K562 (cell line): Measurements from ENCODE around the gene NMT1. TPM values are rescaled to one million over a fixed set of nuclear protein-coding genes. Genes with fewer than 3 reads are reported as not detected.

ENCODE experiments used
- ASH1L ChIP-seq: fragments of 450-650 bp; IDR thresholded peaks from 2 replicates; pipeline ENCODE4 v1.6.1; 2018; ENCODE audit warnings: borderline replicate concordance, mild to moderate bottlenecking, low read depth; ENCODE audit not compliant: partially characterized antibody
- C11orf30 ChIP-seq: fragments of 450-650 bp; IDR thresholded peaks from 2 replicates; pipeline ENCODE4 v1.6.1; 2016; ENCODE audit warnings: low read depth, mild to moderate bottlenecking
- HNRNPLL ChIP-seq: fragments of 200-400 bp; formaldehyde crosslinking; IDR thresholded peaks from 2 replicates; pipeline ENCODE4 v1.6.1; 2017; ENCODE audit warnings: low read length, low read depth, mild to moderate bottlenecking; ENCODE audit not compliant: poor library complexity, severe bottlenecking
- JUN ChIP-seq, 2 experiments: sonication (generic) in 1 of 2; formaldehyde crosslinking in 1 of 2; IDR thresholded peaks; 2 replicates each; pipeline versions ENCODE4 v1.6.1 to v1.8.0; 2012 to 2022; ENCODE audit warnings: borderline replicate concordance in 2 of 2, mild to moderate bottlenecking in 2 of 2, improper control_type of control experiment in 1 of 2, low read depth in 1 of 2, low read length in 1 of 2, missing genetic modification reagents in 1 of 2
- KDM2B ChIP-seq: fragments of 250-450 bp; sonication (Bioruptor Pico); IDR thresholded peaks from 2 replicates; pipeline ENCODE4 v1.8.0; 2021; ENCODE audit warnings: mild to moderate bottlenecking, moderate library complexity
- MECOM ChIP-seq: fragments of 250-450 bp; sonication (Bioruptor Pico); IDR thresholded peaks from 2 replicates; pipeline ENCODE4 v1.8.0; 2022; ENCODE audit warnings: inconsistent platforms
- MTF1 ChIP-seq: fragments of 250-450 bp; sonication (Bioruptor Pico); IDR thresholded peaks from 2 replicates; pipeline ENCODE4 v1.9.0; 2021; ENCODE audit warnings: moderate library complexity, mild to moderate bottlenecking, inconsistent platforms, borderline replicate concordance
- RCOR1 ChIP-seq, 2 experiments: IDR thresholded peaks; 2 replicates each; pipeline ENCODE4 v1.6.1; 2012; ENCODE audit warnings: low read depth in 2 of 2, low read length in 2 of 2, borderline replicate concordance in 1 of 2, improper control_type of control experiment in 1 of 2
- SNRNP70 ChIP-seq: fragments of 200-400 bp; formaldehyde crosslinking; optimal IDR thresholded peaks from 2 replicates; pipeline ENCODE3; 2017; ENCODE audit warnings: low read depth, low read length
- TAF15 ChIP-seq: fragments of 200-400 bp; formaldehyde crosslinking; IDR thresholded peaks from 2 replicates; pipeline ENCODE4 v1.6.1; 2017; ENCODE audit warnings: mild to moderate bottlenecking, low read depth, low read length, moderate library complexity
- TAF7 ChIP-seq: fragments of 450-650 bp; IDR thresholded peaks from 2 replicates; pipeline ENCODE4 v1.6.1; 2016; ENCODE audit warnings: missing genetic modification characterization, missing compliant biosample characterization
- ZNF121 ChIP-seq: sonication (generic); formaldehyde crosslinking; conservative IDR thresholded peaks from 2 replicates; pipeline ENCODE4 v1.8.0; 2022; ENCODE audit warnings: missing genetic modification reagents
- ZNF384 ChIP-seq: IDR thresholded peaks from 2 replicates; pipeline ENCODE4 v1.6.1; 2012; ENCODE audit warnings: low read depth, low read length, improper control_type of control experiment
- ZSCAN32 ChIP-seq: fragments of 450-650 bp; formaldehyde crosslinking; IDR thresholded peaks from 2 replicates; pipeline ENCODE4 v1.4.0; 2020; ENCODE audit warnings: mild to moderate bottlenecking, moderate library complexity
- polyA plus RNA-seq, 8 experiments: library from polyadenylated mRNA; depleted of rRNA in 4 of 8; stranded (reverse) in 5 of 8; unstranded in 3 of 8; fragments of >200 nt; fragmentation: Nextera tagmentation in 2 of 8; fragmentation: Illumina TruSeq in 1 of 8; extraction: Ambion mirVana in 2 of 8; extraction: Trizol in 1 of 8; gene quantifications; 2 replicates each; pipeline versions ENCODE4 v1.2.1 to v1.2.3, GENCODE V29; 2011 to 2014; ENCODE audit warnings: inconsistent platforms in 1 of 8, missing spikeins in 1 of 8
- total RNA-seq, 7 experiments: library from RNA; depleted of rRNA in 6 of 7; stranded (reverse); fragments of >200 nt in 6 of 7; fragmentation: Illumina TruSeq in 2 of 7; extraction: Trizol in 2 of 7; gene quantifications; 2 replicates each; pipeline versions ENCODE4 v1.2.1 to v1.2.3, GENCODE V29; 2011 to 2021; ENCODE audit warnings: low replicate concordance in 1 of 7
- TF ChIP-seq, protein P1 (sequence below): fragments of 450-650 bp; IDR thresholded peaks from 2 replicates; pipeline ENCODE4 v1.6.1; 2017; ENCODE audit warnings: antibody characterized with exemption, mild to moderate bottlenecking
- TF ChIP-seq, protein P2 (sequence below): fragments of 450-650 bp; IDR thresholded peaks from one replicate; pipeline ENCODE4 v1.6.1; 2018; ENCODE audit warnings: mild to moderate bottlenecking, moderate library complexity; ENCODE audit not compliant: partially characterized antibody

The NMT1 gene
- total and polyA plus RNA-seq, 9 of the 15 experiments (the other 6 are each of a cell fraction or from before 2014, with no cell fraction given): 86.7 to 569 (median 213) TPM

- TF ChIP-seq C11orf30 (0 out of 2 replicates have a peak, but pooled peaks have one; percentile 17), RCOR1 (IDR thresholded peaks at IDR 0.05; ENCODE audit: borderline replicate concordance in 1 of 2, low read depth in 2 of 2, low read length in 2 of 2) (peak; percentile 17 to 72; a peak in 2 of 4 replicates), ASH1L (peak; percentile 46), KDM2B (CRISPR knock-in tag) (peak; percentile 63; the same call in 1 of the 2 replicates), MECOM (CRISPR knock-in tag) (peak; percentile 26; the same call in 1 of the 2 replicates), TAF15 (peak; percentile 95), ZNF121 (CRISPR knock-in tag) (no peak), TAF7 (tag) (peak; percentile 99), HNRNPLL (peak; percentile 86), ZSCAN32 (CRISPR knock-in tag) (peak; percentile 82), MTF1 (no peak), SNRNP70 (peak; percentile 89), JUN (IDR thresholded peaks at IDR 0.05; ENCODE audit: borderline replicate concordance, low read depth, low read length) (peak; percentile 39), JUN (CRISPR knock-in tag; IDR thresholded peaks at IDR 0.05; ENCODE audit: borderline replicate concordance) (no peak), ZNF384 (0 out of 2 replicates have a peak, but pooled peaks have one; percentile 8)
- TF ChIP-seq, protein P1, sequence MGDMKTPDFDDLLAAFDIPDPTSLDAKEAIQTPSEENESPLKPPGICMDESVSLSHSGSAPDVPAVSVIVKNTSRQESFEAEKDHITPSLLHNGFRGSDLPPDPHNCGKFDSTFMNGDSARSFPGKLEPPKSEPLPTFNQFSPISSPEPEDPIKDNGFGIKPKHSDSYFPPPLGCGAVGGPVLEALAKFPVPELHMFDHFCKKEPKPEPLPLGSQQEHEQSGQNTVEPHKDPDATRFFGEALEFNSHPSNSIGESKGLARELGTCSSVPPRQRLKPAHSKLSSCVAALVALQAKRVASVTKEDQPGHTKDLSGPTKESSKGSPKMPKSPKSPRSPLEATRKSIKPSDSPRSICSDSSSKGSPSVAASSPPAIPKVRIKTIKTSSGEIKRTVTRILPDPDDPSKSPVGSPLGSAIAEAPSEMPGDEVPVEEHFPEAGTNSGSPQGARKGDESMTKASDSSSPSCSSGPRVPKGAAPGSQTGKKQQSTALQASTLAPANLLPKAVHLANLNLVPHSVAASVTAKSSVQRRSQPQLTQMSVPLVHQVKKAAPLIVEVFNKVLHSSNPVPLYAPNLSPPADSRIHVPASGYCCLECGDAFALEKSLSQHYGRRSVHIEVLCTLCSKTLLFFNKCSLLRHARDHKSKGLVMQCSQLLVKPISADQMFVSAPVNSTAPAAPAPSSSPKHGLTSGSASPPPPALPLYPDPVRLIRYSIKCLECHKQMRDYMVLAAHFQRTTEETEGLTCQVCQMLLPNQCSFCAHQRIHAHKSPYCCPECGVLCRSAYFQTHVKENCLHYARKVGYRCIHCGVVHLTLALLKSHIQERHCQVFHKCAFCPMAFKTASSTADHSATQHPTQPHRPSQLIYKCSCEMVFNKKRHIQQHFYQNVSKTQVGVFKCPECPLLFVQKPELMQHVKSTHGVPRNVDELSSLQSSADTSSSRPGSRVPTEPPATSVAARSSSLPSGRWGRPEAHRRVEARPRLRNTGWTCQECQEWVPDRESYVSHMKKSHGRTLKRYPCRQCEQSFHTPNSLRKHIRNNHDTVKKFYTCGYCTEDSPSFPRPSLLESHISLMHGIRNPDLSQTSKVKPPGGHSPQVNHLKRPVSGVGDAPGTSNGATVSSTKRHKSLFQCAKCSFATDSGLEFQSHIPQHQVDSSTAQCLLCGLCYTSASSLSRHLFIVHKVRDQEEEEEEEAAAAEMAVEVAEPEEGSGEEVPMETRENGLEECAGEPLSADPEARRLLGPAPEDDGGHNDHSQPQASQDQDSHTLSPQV: no peak; the same call in 1 of the 2 replicates
- TF ChIP-seq, protein P2, sequence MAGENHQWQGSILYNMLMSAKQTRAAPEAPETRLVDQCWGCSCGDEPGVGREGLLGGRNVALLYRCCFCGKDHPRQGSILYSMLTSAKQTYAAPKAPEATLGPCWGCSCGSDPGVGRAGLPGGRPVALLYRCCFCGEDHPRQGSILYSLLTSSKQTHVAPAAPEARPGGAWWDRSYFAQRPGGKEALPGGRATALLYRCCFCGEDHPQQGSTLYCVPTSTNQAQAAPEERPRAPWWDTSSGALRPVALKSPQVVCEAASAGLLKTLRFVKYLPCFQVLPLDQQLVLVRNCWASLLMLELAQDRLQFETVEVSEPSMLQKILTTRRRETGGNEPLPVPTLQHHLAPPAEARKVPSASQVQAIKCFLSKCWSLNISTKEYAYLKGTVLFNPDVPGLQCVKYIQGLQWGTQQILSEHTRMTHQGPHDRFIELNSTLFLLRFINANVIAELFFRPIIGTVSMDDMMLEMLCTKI: no peak
Observed at GRCh38 chr17:45148183-45149036, 87.3 kb downstream of the NMT1 start, which contains the start of gene HEXIM1 (continued).
